Aorta (tissue), 5 donors: ENCODE measurements around the gene KDELR3. TPM values are rescaled to one million over a fixed set of nuclear protein-coding genes. Genes with fewer than 3 reads are reported as not detected.

Source experiments
- ATAC-seq: fragments of 200-7000 bp; cut with Tn5 transposase; one replicate; pipeline ENCODE4 v1.9.1; 2022; ENCODE audit warnings: moderate library complexity; ENCODE audit not compliant: low FRiP score
- DNase-seq, 2 donors: peaks; one replicate each; pipeline ENCODE4 v3.0.0-alpha.2; 2020
- H3K27ac ChIP-seq, 2 donors: one replicate each; pipeline ENCODE4 v1.5.1; 2013; ENCODE audit warnings: low read length in 2 of 2, mild to moderate bottlenecking in 2 of 2, moderate library complexity in 2 of 2, control low read depth in 1 of 2, inconsistent platforms in 1 of 2, low read depth in 1 of 2
- H3K27me3 ChIP-seq, 2 donors: one replicate each; pipeline ENCODE4 v1.6.1; 2013; ENCODE audit warnings: control low read depth in 1 of 2, low read length in 1 of 2, mild to moderate bottlenecking in 1 of 2, moderate library complexity in 1 of 2; ENCODE audit not compliant: insufficient read depth in 2 of 2, control insufficient read depth in 1 of 2
- H3K36me3 ChIP-seq, 2 donors: one replicate each; pipeline ENCODE4 v1.6.1; 2013; ENCODE audit warnings: control low read depth in 1 of 2, low read length in 1 of 2, mild to moderate bottlenecking in 1 of 2; ENCODE audit not compliant: insufficient read depth in 2 of 2, control insufficient read depth in 1 of 2
- H3K4me1 ChIP-seq, 2 donors: one replicate each; pipeline ENCODE4 v1.6.1; 2013; ENCODE audit warnings: low read length in 2 of 2, control low read depth in 1 of 2, mild to moderate bottlenecking in 1 of 2, moderate library complexity in 1 of 2; ENCODE audit not compliant: insufficient read depth in 2 of 2, control insufficient read depth in 1 of 2
- H3K4me3 ChIP-seq, 2 donors: one replicate each; pipeline ENCODE4 v1.5.1; 2013; ENCODE audit warnings: low read length in 2 of 2, control low read depth in 1 of 2, mild to moderate bottlenecking in 1 of 2
- H3K9me3 ChIP-seq: one replicate; pipeline ENCODE4 v1.6.1; 2013; ENCODE audit warnings: mild to moderate bottlenecking, low read length; ENCODE audit not compliant: control insufficient read depth
- WGBS, 2 donors: extraction: QIAGEN DNeasy Blood & Tissue Kit; methylation state at CpG; one replicate each; pipeline ENCODE4 v1.1.7; 2013; 5-methylcytosine and 5-hydroxymethylcytosine counted together
- intact Hi-C, 2 donors: fragments of 100-400 bp; cut with DNase I; formaldehyde crosslinking; loops; one replicate each; pipeline versions ENCODE4 v1.14.2 to v1.15.0; 2022
- polyA plus RNA-seq, 2 donors: library from polyadenylated mRNA; stranded (reverse); fragments of 200-250 nt; gene quantifications; one replicate each; pipeline ENCODE4 v1.2.3, GENCODE V29; 2013
- total RNA-seq, 2 donors: library from RNA; stranded (reverse); fragmentation: NEBNext Ultra II Directional; extraction: Animal tissue kit (Norgen Biotek cat#: 25700); gene quantifications; one replicate each; pipeline ENCODE4 v1.2.1, GENCODE V29; 2021
- donor health status: healthy with polysubstance abuse.
- donor health status: Bipolar disorder and iron deficiency.
- donor health status: DM: no; HTN: no; CAD: no.
- donor health status: DM: no; HTN: no; CAD: no.
- donor health status: DM: yes; HTN: yes; CAD: no.

Gene KDELR3
- total and polyA plus RNA-seq, 4 donors: 12.9 to 25.8 (median 20.8) TPM

DNA sequence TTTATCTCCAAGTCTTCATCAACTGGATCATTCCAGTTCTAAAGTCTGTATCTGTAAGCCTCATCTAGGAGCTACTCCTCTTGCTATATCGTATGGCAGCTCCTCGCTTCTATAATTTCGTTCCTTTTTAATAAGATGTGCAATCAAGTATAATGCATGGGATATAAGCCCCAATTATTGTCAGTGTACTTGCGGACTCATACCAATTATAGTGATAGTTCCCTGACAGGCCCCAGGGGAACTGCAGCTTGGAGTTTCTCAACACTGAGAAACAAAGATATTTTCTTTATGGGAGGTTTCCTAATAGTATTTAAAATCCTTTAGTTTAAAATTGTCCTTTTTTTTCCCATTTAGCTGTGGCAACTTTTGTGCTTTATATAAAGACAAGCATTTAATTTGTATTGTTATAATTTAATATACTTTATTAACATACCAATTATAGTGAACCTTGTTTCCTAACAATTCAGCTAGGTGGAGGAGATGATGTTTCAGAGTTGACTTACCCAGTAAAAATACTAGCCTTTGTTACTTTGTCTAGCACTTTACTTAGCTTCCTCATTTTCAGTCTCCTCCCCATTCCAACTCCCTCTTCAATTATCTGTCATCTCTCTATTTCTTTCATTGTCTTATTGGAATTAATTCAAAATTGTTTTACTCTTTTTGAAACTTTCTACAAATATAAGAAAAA lies 63.5 kb downstream of the KDELR3 start:
- no peak overlapping the region for H3K27ac ChIP-seq
- no peaks in the 10 kb centered on the region for H3K9me3 ChIP-seq
- no peaks in the 10 kb centered on the region for H3K4me1 ChIP-seq
- H3K36me3 ChIP-seq: no peaks in the 10 kb centered on the region
- H3K4me3 ChIP-seq: no peak overlapping the region
- no peak for DNase-seq
- intact Hi-C loops: no loop called here
- WGBS, 2 donors: 92 to 94% methylated on average over 4 of the region's 4 CpGs
- ATAC-seq: no peak
- no peaks in the 10 kb centered on the region for H3K27me3 ChIP-seq

Other genes starting within 250 kb of the KDELR3 start
- gene TMEM184B, start 195.1 kb upstream of the KDELR3 start, total RNA-seq: 10 to 100 TPM; 96.3 to 96.9 TPM
- 10 to 100 TPM; 17.2 to 46.8 TPM for gene TMEM184B, start 195.1 kb upstream of the KDELR3 start, polyA plus RNA-seq
- 100 to 1,000 TPM; 144 to 167 TPM for gene CSNK1E, start 150.7 kb upstream of the KDELR3 start, total RNA-seq
- 100 to 1,000 TPM in 1 of 2 donors, 10 to 100 TPM in 1; 37.4 to 160 TPM for gene CSNK1E, start 150.7 kb upstream of the KDELR3 start, polyA plus RNA-seq
- gene KCNJ4, start 12.9 kb upstream of the KDELR3 start, total RNA-seq: not detected
- gene KCNJ4, start 12.9 kb upstream of the KDELR3 start, polyA plus RNA-seq: not detected
- gene DDX17, start 38.2 kb downstream of the KDELR3 start, total RNA-seq: 100 to 1,000 TPM; 377 to 555 TPM
- 100 to 1,000 TPM in 1 of 2 donors, 10 to 100 TPM in 1; 50.0 to 355 TPM for gene DDX17, start 38.2 kb downstream of the KDELR3 start, polyA plus RNA-seq
- 1 to 10 TPM; 1.5 TPM for gene DMC1, start 102.1 kb downstream of the KDELR3 start, total RNA-seq
- gene DMC1, start 102.1 kb downstream of the KDELR3 start, polyA plus RNA-seq: 1 to 10 TPM in 1 of 2 donors, under 1 TPM in 1; 0.84 to 2.5 TPM
- gene FAM227A, start 188.3 kb downstream of the KDELR3 start, total RNA-seq: 1 to 10 TPM in 1 of 2 donors, under 1 TPM in 1; 0.78 to 1.3 TPM
- gene FAM227A, start 188.3 kb downstream of the KDELR3 start, polyA plus RNA-seq: under 1 TPM in 1 of 2 donors, not detected in 1; 0.56 TPM
- gene CBY1, start 188.5 kb downstream of the KDELR3 start, total RNA-seq: 10 to 100 TPM; 24.0 to 35.2 TPM
- 10 to 100 TPM; 64.6 to 66.5 TPM for gene CBY1, start 188.5 kb downstream of the KDELR3 start, polyA plus RNA-seq
- gene TOMM22, start 213.9 kb downstream of the KDELR3 start, total RNA-seq: 10 to 100 TPM; 36.0 to 39.2 TPM
- 10 to 100 TPM; 28.9 to 42.4 TPM for gene TOMM22, start 213.9 kb downstream of the KDELR3 start, polyA plus RNA-seq
- gene JOSD1, start 232.8 kb downstream of the KDELR3 start, total RNA-seq: 10 to 100 TPM; 54.0 to 54.7 TPM
- 10 to 100 TPM; 19.7 to 30.0 TPM for gene JOSD1, start 232.8 kb downstream of the KDELR3 start, polyA plus RNA-seq
- 10 to 100 TPM; 49.5 to 59.2 TPM for gene GTPBP1, start 237.8 kb downstream of the KDELR3 start, total RNA-seq
- gene GTPBP1, start 237.8 kb downstream of the KDELR3 start, polyA plus RNA-seq: 10 to 100 TPM; 10.5 to 21.6 TPM